A549 (cell line): ENCODE measurements around the gene IL36B. TPM values are rescaled to one million over a fixed set of nuclear protein-coding genes. Genes with fewer than 3 reads are reported as not detected.

ENCODE experiments used
- ATAC-seq, 2 experiments: fragments of 200-7000 bp in 1 of 2; fragments of >200 bp in 1 of 2; cut with Nextera tagmentation in 1 of 2; cut with Tn5 transposase in 1 of 2; 3 replicates each; pipeline versions ENCODE4 v1.8.0 to v1.9.1; 2018 to 2020; ENCODE audit warnings: mild to moderate bottlenecking in 1 of 2, moderate library complexity in 1 of 2
- CTCF ChIA-PET: fragments of 300-600 bp; sonication (Branson Sonifier 250); formaldehyde crosslinking; extraction: SDS; loops from one replicate; lab custom pipeline; 2021; ENCODE audit warnings: antibody characterized with exemption, inconsistent platforms; lab: Yijun Ruan, JAX
- POLR2A ChIA-PET: fragments of 350-600 bp; formaldehyde crosslinking; extraction: SDS; loops from one replicate; lab custom pipeline; 2021; ENCODE audit warnings: antibody characterized with exemption, inconsistent platforms; lab: Yijun Ruan, JAX
- DNase-seq, 2 experiments: peaks; one replicate each; pipeline versions ENCODE4 v3.0.0 to v3.0.0-alpha.2; 2011 to 2016; ENCODE audit warnings: low read depth in 1 of 2, low spot score in 1 of 2
- FAIRE-seq: peaks from 2 replicates; lab custom pipeline; 2011; peaks lifted over from hg19 to GRCh38; lab: Jason Lieb, UNC
- H3K27ac ChIP-seq, 2 experiments: fragments of >200 bp; sonication (Bioruptor Twin); formaldehyde crosslinking; 3 replicates each; pipeline ENCODE4 v1.5.1; 2016 to 2017
- H3K4me1 ChIP-seq: fragments of >200 bp; sonication (Bioruptor Twin); formaldehyde crosslinking; 3 replicates; pipeline ENCODE4 v1.6.1; 2016
- H3K4me2 ChIP-seq: fragments of >200 bp; sonication (Bioruptor Twin); formaldehyde crosslinking; 3 replicates; pipeline ENCODE4 v1.6.1; 2016
- H3K4me3 ChIP-seq: fragments of >200 bp; sonication (Bioruptor Twin); formaldehyde crosslinking; 3 replicates; pipeline ENCODE4 v1.5.1; 2016
- H3K9me3 ChIP-seq: fragments of >200 bp; sonication (Bioruptor Twin); formaldehyde crosslinking; 3 replicates; pipeline ENCODE4 v1.6.1; 2016
- BCL3 ChIP-seq: fragments of >200 bp; sonication (Bioruptor Twin); formaldehyde crosslinking; IDR thresholded peaks from 3 replicates; pipeline ENCODE4 v1.6.1; 2016
- CEBPB ChIP-seq, 2 experiments: fragments of >200 bp in 1 of 2; sonication (Bioruptor Twin) in 1 of 2; formaldehyde crosslinking in 1 of 2; IDR thresholded peaks; 2 replicates each; pipeline ENCODE4 v1.6.1; 2012 to 2016
- CTCF ChIP-seq: fragments of >200 bp; sonication (Bioruptor Twin); formaldehyde crosslinking; IDR thresholded peaks from 3 replicates; pipeline ENCODE4 v1.5.1; 2016
- E2F6 ChIP-seq: IDR thresholded peaks from 2 replicates; pipeline ENCODE4 v1.6.1; 2012; ENCODE audit warnings: low read depth, borderline replicate concordance
- EHF ChIP-seq: fragments of 250-450 bp; sonication (Bioruptor Pico); IDR thresholded peaks from 2 replicates; pipeline ENCODE4 v1.5.0; 2020; ENCODE audit warnings: mild to moderate bottlenecking
- EP300 ChIP-seq, 2 experiments: fragments of >200 bp; sonication (Bioruptor Twin); formaldehyde crosslinking; IDR thresholded peaks; 2 replicates in 1 of 2; 3 replicates in 1 of 2; pipeline ENCODE4 v1.6.1; 2016 to 2017
- FOSB ChIP-seq: fragments of 250-450 bp; sonication (Bioruptor Pico); IDR thresholded peaks from 2 replicates; pipeline ENCODE4 v1.5.0; 2020; ENCODE audit warnings: mild to moderate bottlenecking, moderate library complexity
- FOSL2 ChIP-seq, 2 experiments: fragments of 450-650 bp in 1 of 2; fragments of >200 bp in 1 of 2; sonication (Bioruptor Twin) in 1 of 2; formaldehyde crosslinking; IDR thresholded peaks; 2 replicates each; pipeline versions ENCODE4 v1.5.0 to v1.6.1; 2016 to 2020; ENCODE audit warnings: mild to moderate bottlenecking in 1 of 2, moderate library complexity in 1 of 2
- FOXS1 ChIP-seq: fragments of 250-450 bp; sonication (Bioruptor Pico); IDR thresholded peaks from 2 replicates; pipeline ENCODE4 v1.5.0; 2020; ENCODE audit warnings: mild to moderate bottlenecking, moderate library complexity
- GATA3 ChIP-seq: IDR thresholded peaks from 2 replicates; pipeline ENCODE4 v1.6.1; 2012; ENCODE audit warnings: borderline replicate concordance
- HES2 ChIP-seq: fragments of >200 bp; sonication (Bioruptor Twin); formaldehyde crosslinking; IDR thresholded peaks from 2 replicates; pipeline ENCODE4 v1.6.1; 2016
- HMGXB4 ChIP-seq: fragments of 250-450 bp; sonication (Bioruptor Pico); IDR thresholded peaks from 2 replicates; pipeline ENCODE4 v1.5.0; 2021; ENCODE audit warnings: mild to moderate bottlenecking, moderate library complexity, borderline replicate concordance
- HOXB13 ChIP-seq: fragments of 250-450 bp; sonication (Bioruptor Pico); IDR thresholded peaks from 2 replicates; pipeline ENCODE4 v1.5.0; 2020; ENCODE audit warnings: low read depth, mild to moderate bottlenecking, moderate library complexity
- JUN ChIP-seq, 2 experiments: fragments of >200 bp; sonication (Bioruptor Twin); formaldehyde crosslinking; IDR thresholded peaks; 2 replicates in 1 of 2; 3 replicates in 1 of 2; pipeline ENCODE4 v1.6.1; 2016 to 2017
- JUNB ChIP-seq: fragments of >200 bp; sonication (Bioruptor Twin); formaldehyde crosslinking; IDR thresholded peaks from 2 replicates; pipeline ENCODE4 v1.6.1; 2016
- KDM1A ChIP-seq: fragments of 200-600 bp; sonication (generic); IDR thresholded peaks from 2 replicates; pipeline ENCODE4 v1.6.1; 2016; ENCODE audit warnings: low read depth, mild to moderate bottlenecking
- MAFK ChIP-seq: fragments of 450-650 bp; IDR thresholded peaks from 2 replicates; pipeline ENCODE4 v1.6.1; 2014; ENCODE audit not compliant: partially characterized antibody
- MAX ChIP-seq: IDR thresholded peaks from 2 replicates; pipeline ENCODE4 v1.6.1; 2012
- MAZ ChIP-seq: fragments of 150-350 bp; IDR thresholded peaks from 2 replicates; pipeline ENCODE4 v1.6.1; 2014; ENCODE audit warnings: antibody characterized with exemption, low read depth, low read length, borderline replicate concordance
- MYC ChIP-seq: IDR thresholded peaks from 2 replicates; pipeline ENCODE4 v1.6.1; 2012; ENCODE audit warnings: mild to moderate bottlenecking, inconsistent platforms, low read length, improper control_type of control experiment, borderline replicate concordance
- NFE2L2 ChIP-seq: fragments of 150-350 bp; conservative IDR thresholded peaks from 2 replicates; pipeline ENCODE4 v1.6.1; 2014; ENCODE audit warnings: low read length
- PHF8 ChIP-seq: fragments of 200-600 bp; sonication (generic); IDR thresholded peaks from 2 replicates; pipeline ENCODE4 v1.6.1; 2016; ENCODE audit warnings: low read depth, mild to moderate bottlenecking, antibody characterized with exemption, moderate library complexity, borderline replicate concordance
- POLR2A ChIP-seq: IDR thresholded peaks from 2 replicates; pipeline ENCODE4 v1.6.1; 2012; ENCODE audit warnings: mild to moderate bottlenecking, low read length
- RARB ChIP-seq: fragments of 250-450 bp; sonication (Bioruptor Pico); IDR thresholded peaks from 2 replicates; pipeline ENCODE4 v1.8.0; 2021; ENCODE audit warnings: mild to moderate bottlenecking, moderate library complexity
- RFX5 ChIP-seq: fragments of 450-650 bp; IDR thresholded peaks from 2 replicates; pipeline ENCODE4 v1.7.1; 2014; ENCODE audit warnings: antibody characterized with exemption, mild to moderate bottlenecking, moderate library complexity
- SMC3 ChIP-seq: fragments of >200 bp; sonication (Bioruptor Twin); formaldehyde crosslinking; IDR thresholded peaks from 3 replicates; pipeline ENCODE4 v1.6.1; 2018; ENCODE audit warnings: inconsistent platforms
- USF2 ChIP-seq: fragments of 450-650 bp; IDR thresholded peaks from 2 replicates; pipeline ENCODE4 v1.6.1; 2014; ENCODE audit warnings: antibody characterized with exemption
- ZC3H11A ChIP-seq: fragments of 450-650 bp; IDR thresholded peaks from 2 replicates; pipeline ENCODE4 v1.6.1; 2014; ENCODE audit warnings: antibody characterized with exemption, mild to moderate bottlenecking
- ZFP36 ChIP-seq: fragments of 450-650 bp; IDR thresholded peaks from 2 replicates; pipeline ENCODE4 v1.6.1; 2014; ENCODE audit warnings: borderline replicate concordance; ENCODE audit not compliant: partially characterized antibody
- WGBS: methylation state at CpG from one replicate; pipeline ENCODE4 v1.1.6; 2017; ENCODE audit errors: missing lambda C conversion rate; 5-methylcytosine and 5-hydroxymethylcytosine counted together
- polyA plus RNA-seq, 4 experiments: library from polyadenylated mRNA; depleted of rRNA in 3 of 4; stranded (reverse); fragments of >200 nt; fragmentation: RNase III in 1 of 4; extraction: RNeasy Plus Mini Kit Qiagen cat#74134 plus additional on column Dnase treatment in 1 of 4; gene quantifications; 2 replicates in 3 of 4; 3 replicates in 1 of 4; pipeline ENCODE4 v1.2.3, GENCODE V29; 2011 to 2017

Gene IL36B
- polyA plus RNA-seq, 2 of the 4 experiments (the other 2 are of a cell fraction) = not detected

- peak; percentile 79 for FAIRE-seq
- POLR2A ChIA-PET = no interaction called here
- H3K4me1 ChIP-seq = peaks cover 17% of the 10 kb centered on the region
- no peak overlapping the region for H3K4me3 ChIP-seq
- H3K27ac ChIP-seq = peak overlapping the region; percentile 59 to 83
- CTCF ChIA-PET = no interaction called here
- no peaks in the 10 kb centered on the region for H3K9me3 ChIP-seq
- DNase-seq = peak; percentile 60 to 85
- WGBS = 10% methylated on average over 8 of the region's 8 CpGs
- peak; percentile 91 to 95 for ATAC-seq
- peak overlapping the region; percentile 55 for H3K4me2 ChIP-seq
- no peak for TF ChIP-seq KDM1A
- TF ChIP-seq EP300 (IDR thresholded peaks at IDR 0.05) = peak; percentile 18 to 63; a peak in 2 of 5 replicates
- no peak for TF ChIP-seq ZFP36
- TF ChIP-seq HMGXB4 (CRISPR knock-in tag) = no peak
- TF ChIP-seq JUNB = peak; percentile 74
- peak; percentile 97 for TF ChIP-seq MAFK
- TF ChIP-seq RARB (CRISPR knock-in tag) = no peak
- TF ChIP-seq JUN (IDR thresholded peaks at IDR 0.05) = peak in 1 of 2 experiments; percentile 57; a peak in 1 of 5 replicates
- 0 out of 4 replicates have a peak, but pooled peaks of 1 of the 2 experiments have one; percentile 27 for TF ChIP-seq CEBPB (IDR thresholded peaks at IDR 0.05)
- TF ChIP-seq NFE2L2 = peak; percentile 29; the same call in 1 of the 2 replicates
- TF ChIP-seq MAX = peak; percentile 37; the same call in 1 of the 2 replicates
- no peak for TF ChIP-seq POLR2A
- no peak for TF ChIP-seq MAZ
- no peak for TF ChIP-seq SMC3
- TF ChIP-seq MYC = no peak
- no peak for TF ChIP-seq HES2
- no peak for TF ChIP-seq E2F6
- TF ChIP-seq FOSL2 (IDR thresholded peaks at IDR 0.05) = peak; percentile 68
- TF ChIP-seq FOSL2 (CRISPR knock-in tag; IDR thresholded peaks at IDR 0.05) = peak; percentile 91
- TF ChIP-seq BCL3 = no peak
- no peak for TF ChIP-seq CTCF
- TF ChIP-seq RFX5 = no peak
- TF ChIP-seq HOXB13 (CRISPR knock-in tag) = peak; percentile 21; the same call in 1 of the 2 replicates
- no peak for TF ChIP-seq FOSB (CRISPR knock-in tag)
- TF ChIP-seq USF2 = no peak
- TF ChIP-seq GATA3 = peak; percentile 86
- TF ChIP-seq EHF = no peak
- TF ChIP-seq ZC3H11A = no peak
- TF ChIP-seq FOXS1 (CRISPR knock-in tag) = peak; percentile 38; the same call in 1 of the 2 replicates
- TF ChIP-seq PHF8 = no peak
Measured at GRCh38 chr2:113012436-113013335, 40.0 kb downstream of the IL36B start.
